GM21526 (cell line): Measurements from ENCODE around the gene SRCIN1.

Experiments used
- ATAC-seq: cut with Tn5 transposase; IDR thresholded peaks from one replicate; pipeline ENCODE4 v1.9.1; 2021; ENCODE audit warnings: moderate library complexity; ENCODE audit not compliant: unreplicated experiment, low FRiP score

Gene SRCIN1

GRCh38 chr17:38617074-38617860 is 11.5 kb upstream of the SRCIN1 start:
- no peak for ATAC-seq

- no peak for ATAC-seq
Measured at GRCh38 chr17:38616361-38616760, 10.6 kb upstream of the SRCIN1 start.

- no peak for ATAC-seq
Measured at GRCh38 chr17:38613981-38614779, 8.4 kb upstream of the SRCIN1 start.

- no peak for ATAC-seq
Measured at GRCh38 chr17:38613525-38613980, 7.8 kb upstream of the SRCIN1 start.

- no peak for ATAC-seq
Measured at GRCh38 chr17:38611872-38612376, 6.2 kb upstream of the SRCIN1 start.

- ATAC-seq, result no peak
Measured at GRCh38 chr17:38611070-38611786, 5.5 kb upstream of the SRCIN1 start.

- no peak for ATAC-seq
Measured at GRCh38 chr17:38609280-38610031, 3.7 kb upstream of the SRCIN1 start.

- no peak for ATAC-seq
Measured at GRCh38 chr17:38608648-38609047, 2.9 kb upstream of the SRCIN1 start.

- no peak for ATAC-seq
Measured at GRCh38 chr17:38606646-38607611, 1.2 kb upstream of the SRCIN1 start.

GRCh38 chr17:38605411-38605840 is 326 bp downstream of the SRCIN1 start:
- ATAC-seq, result no peak

GRCh38 chr17:38604479-38605403 is 1.0 kb downstream of the SRCIN1 start:
- ATAC-seq, result no peak

- ATAC-seq, result no peak
Measured at GRCh38 chr17:38603786-38604478, 1.8 kb downstream of the SRCIN1 start.

GRCh38 chr17:38602956-38603785 is 2.6 kb downstream of the SRCIN1 start:
- no peak for ATAC-seq

- no peak for ATAC-seq
Measured at GRCh38 chr17:38602453-38602852, 3.3 kb downstream of the SRCIN1 start.

- ATAC-seq, result no peak
Measured at GRCh38 chr17:38601539-38602351, 4.0 kb downstream of the SRCIN1 start.

- no peak for ATAC-seq
Measured at GRCh38 chr17:38600906-38601305, 4.8 kb downstream of the SRCIN1 start.
